NT2/D1 (cell line): ENCODE results near the gene TEKT5.

Experiments
- SUZ12 ChIP-seq: IDR thresholded peaks from 2 replicates; pipeline ENCODE4 v1.6.1; 2011; ENCODE audit not compliant: insufficient read length, insufficient read depth; ENCODE audit errors: extremely low read depth
- YY1 ChIP-seq: IDR thresholded peaks from 2 replicates; pipeline ENCODE4 v1.6.1; 2011; ENCODE audit not compliant: insufficient read length, insufficient read depth
- ZNF274 ChIP-seq: IDR thresholded peaks from 2 replicates; pipeline ENCODE4 v1.6.1; 2011; ENCODE audit warnings: mild to moderate bottlenecking, low read depth, low read length

DNA sequence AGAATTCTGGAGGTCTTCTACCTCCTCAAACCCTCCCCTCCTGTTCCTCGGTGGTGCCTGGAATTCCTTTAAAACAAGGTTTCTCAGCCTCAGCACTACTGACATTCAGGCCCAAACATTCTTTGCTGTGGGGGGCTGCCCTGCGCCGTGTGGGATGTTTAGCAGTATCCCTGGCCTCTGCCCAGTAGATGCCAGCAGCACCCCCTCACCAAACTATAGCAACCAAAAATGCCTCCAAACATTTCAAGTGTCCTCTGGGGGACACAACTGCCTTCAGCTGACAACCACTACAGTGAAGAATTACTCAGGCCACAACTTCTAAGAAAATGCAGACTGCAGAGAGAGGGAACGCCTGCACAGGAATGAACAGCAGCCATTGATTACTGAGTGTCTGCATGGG is 28.4 kb downstream of the TEKT5 start:
- TF ChIP-seq YY1 (no peak), ZNF274 (no peak), SUZ12 (no peak)
